ENCODE measurements around the gene TOM1L1.
"Not testable (repeated sequence)": the region's sequence is repeated elsewhere in the genome, so short reads cannot be mapped to it uniquely, and the experiment has no call there.

The TOM1L1 gene

DNA sequence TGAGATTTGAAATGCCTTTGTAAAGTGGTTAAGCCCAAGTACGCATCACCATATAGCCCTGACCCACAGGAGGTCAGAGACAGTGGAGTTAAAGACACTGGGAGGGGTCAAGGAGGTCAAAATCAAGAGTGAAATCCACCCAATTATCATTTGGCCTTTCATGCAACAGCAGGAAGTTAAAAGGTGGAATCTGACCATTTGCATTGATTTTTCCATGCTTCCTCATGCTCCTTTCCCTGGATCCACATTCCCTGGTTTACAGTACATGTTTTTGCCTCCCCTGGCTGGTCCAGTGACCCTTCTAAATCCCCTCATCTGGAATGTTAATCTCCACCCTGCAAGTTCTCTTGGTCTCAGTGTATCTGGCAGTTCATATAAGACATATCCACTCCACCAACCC, 36.6 kb upstream of the TOM1L1 start:
- no peak overlapping the region for H3K4me3 ChIP-seq (ENCODE audit: low read depth, low read length)
- POLR2A ChIA-PET: no interaction called here
- no peak for TF ChIP-seq CTCF (IDR thresholded peaks at IDR 0.05; ENCODE audit: insufficient read depth, low read length, missing control alignments)
- DNase-seq (ENCODE audit: low read depth, low spot score): no peak
- CTCF ChIA-PET: no interaction called here

- TF ChIP-seq CTCF (IDR thresholded peaks at IDR 0.05; ENCODE audit: insufficient read depth, low read length, missing control alignments): no peak
- POLR2A ChIA-PET: no interaction called here
- no peak overlapping the region for H3K4me3 ChIP-seq (ENCODE audit: low read depth, low read length)
- CTCF ChIA-PET: no interaction called here
- DNase-seq (ENCODE audit: low read depth, low spot score): no peak
These were observed 35.9 kb upstream of the TOM1L1 start for GRCh38 chr17:54864636-54865356.

DNA sequence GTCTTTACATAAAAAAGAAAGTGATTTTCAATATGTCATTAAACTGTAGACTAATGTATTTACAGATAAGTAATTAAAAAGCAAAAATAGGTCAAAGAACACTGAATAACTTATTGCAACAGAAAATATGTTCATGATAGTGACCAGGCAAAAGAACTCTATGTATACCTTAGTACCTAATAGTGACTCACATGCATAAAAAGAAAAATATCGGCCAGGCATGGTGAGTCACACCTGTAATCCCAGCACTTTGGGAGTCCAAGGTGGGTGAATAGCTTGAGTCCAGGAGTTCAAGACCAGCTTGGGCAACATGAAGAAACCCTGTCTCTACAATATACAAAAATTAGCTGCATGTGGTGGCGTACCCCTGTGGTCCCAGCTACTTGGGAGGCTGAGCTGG, 33.0 kb upstream of the TOM1L1 start:
- no peak for TF ChIP-seq CTCF (IDR thresholded peaks at IDR 0.05; ENCODE audit: insufficient read depth, low read length, missing control alignments)
- ChIA-PET POLR2A (no interaction called here), CTCF (no interaction called here)
- no peak for DNase-seq (ENCODE audit: low read depth, low spot score)
- no peak overlapping the region for H3K4me3 ChIP-seq (ENCODE audit: low read depth, low read length)

DNA sequence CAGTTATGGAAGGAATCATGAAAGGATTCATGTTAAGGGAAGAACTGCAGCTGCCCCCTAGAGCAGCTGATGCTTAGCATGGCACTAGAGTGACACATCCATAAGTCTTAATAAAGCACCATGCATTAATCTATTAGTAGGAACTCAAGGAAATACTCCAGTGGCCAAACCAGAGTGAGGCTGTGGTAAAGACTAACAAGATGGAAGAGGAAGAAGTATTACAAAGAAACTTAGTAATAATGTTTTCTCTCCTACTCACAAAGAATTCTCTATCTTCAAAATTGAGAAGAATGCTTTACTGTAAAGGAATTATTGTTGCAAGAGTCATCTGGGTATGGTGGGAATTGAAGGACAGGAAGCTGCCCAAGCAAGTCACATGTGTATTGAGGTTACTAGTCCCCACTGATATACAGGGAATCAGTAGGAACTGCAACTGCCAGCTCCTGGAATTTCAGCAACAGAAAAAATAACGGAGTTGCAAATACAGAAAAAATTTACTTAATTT, 29.9 kb upstream of the TOM1L1 start:
- ChIA-PET POLR2A (no interaction called here), CTCF (no interaction called here)
- no peak for TF ChIP-seq CTCF (IDR thresholded peaks at IDR 0.05; ENCODE audit: insufficient read depth, low read length, missing control alignments)
- H3K4me3 ChIP-seq (ENCODE audit: low read depth, low read length): no peak overlapping the region
- DNase-seq (ENCODE audit: low read depth, low spot score): no peak

GRCh38 chr17:54875906-54876305, 24.7 kb upstream of the TOM1L1 start:
- DNase-seq (ENCODE audit: low read depth, low spot score); H3K4me3 ChIP-seq (ENCODE audit: low read depth, low read length); CTCF ChIA-PET; POLR2A ChIA-PET: not testable (repeated sequence)

GRCh38 chr17:54876656-54877195, 23.9 kb upstream of the TOM1L1 start:
- ChIA-PET CTCF (no interaction called here), POLR2A (no interaction called here)
- no peak for TF ChIP-seq CTCF (IDR thresholded peaks at IDR 0.05; ENCODE audit: insufficient read depth, low read length, missing control alignments)
- DNase-seq (ENCODE audit: low read depth, low spot score): no peak
- H3K4me3 ChIP-seq (ENCODE audit: low read depth, low read length): no peak overlapping the region
